ENCODE measurements around the gene CHRNA1. TPM values are rescaled to one million over a fixed set of nuclear protein-coding genes. Genes with fewer than 3 reads are reported as not detected.

Gene CHRNA1
- total RNA-seq, 4 donors from 2014 or later: not detected

GRCh38 chr2:174753038-174753633, 11.1 kb downstream of the CHRNA1 start:
- 82 to 85% methylated on average over 1 to 13 of the region's 13 CpGs for WGBS, 2 donors
- H3K27ac ChIP-seq: no peak overlapping the region
- H3K36me3 ChIP-seq: no peaks in the 10 kb centered on the region
- no peaks in the 10 kb centered on the region for H3K9me3 ChIP-seq
- H3K4me1 ChIP-seq: no peaks in the 10 kb centered on the region
- intact Hi-C loops (cut with DNase I): no loop called here
- no peak for DNase-seq
- H3K4me3 ChIP-seq: no peak overlapping the region
- peaks cover 0 to 6% (median 0%) of the 10 kb centered on the region in 4 donors for H3K27me3 ChIP-seq
- TF ChIP-seq CTCF (IDR thresholded peaks at IDR 0.05): no peak

- TF ChIP-seq CTCF (IDR thresholded peaks at IDR 0.05): no peak
- TF ChIP-seq POLR2A (IDR thresholded peaks at IDR 0.05): no peak
- Histone ChIP-seq H3K9me3 (no peaks in the 10 kb centered on the region), H3K4me3 (no peak overlapping the region), H3K27ac (no peak overlapping the region), H3K27me3 (peaks cover 0 to 6% (median 0%) of the 10 kb centered on the region in 4 donors), H3K4me1 (no peaks in the 10 kb centered on the region), H3K36me3 (no peaks in the 10 kb centered on the region)
- 60 to 61% methylated on average over 4 of the region's 4 CpGs for WGBS, 2 donors
- DNase-seq: no peak
- intact Hi-C loops (cut with DNase I): no loop called here
Observed at GRCh38 chr2:174752403-174753037, 11.8 kb downstream of the CHRNA1 start.

- TF ChIP-seq POLR2A (IDR thresholded peaks at IDR 0.05) (no peak), CTCF (IDR thresholded peaks at IDR 0.05) (no peak)
- Histone ChIP-seq H3K36me3 (no peaks in the 10 kb centered on the region), H3K4me1 (no peaks in the 10 kb centered on the region), H3K9me3 (no peaks in the 10 kb centered on the region), H3K27me3 (peaks cover 0 to 6% (median 0%) of the 10 kb centered on the region in 4 donors), H3K27ac (no peak overlapping the region), H3K4me3 (no peak overlapping the region)
- WGBS, 2 donors: 63 to 75% methylated on average over 5 of the region's 5 CpGs
- no peak for DNase-seq
- intact Hi-C loops (cut with DNase I): no loop called here
Observed at GRCh38 chr2:174750923-174751441, 13.3 kb downstream of the CHRNA1 start.

- no peak for DNase-seq
- intact Hi-C loops (cut with DNase I): no loop called here
Observed at GRCh38 chr2:174749793-174750192, 14.5 kb downstream of the CHRNA1 start.

More at GRCh38 chr2:174749793-174750192, 14.5 kb downstream of the CHRNA1 start:
- 77 to 91% methylated on average over 8 of the region's 8 CpGs for WGBS, 2 donors
- no peak for TF ChIP-seq CTCF (IDR thresholded peaks at IDR 0.05)
- no peak for TF ChIP-seq POLR2A (IDR thresholded peaks at IDR 0.05)
- peaks cover 0 to 6% (median 0%) of the 10 kb centered on the region in 4 donors for H3K27me3 ChIP-seq
- no peaks in the 10 kb centered on the region for H3K9me3 ChIP-seq
- no peak overlapping the region for H3K4me3 ChIP-seq
- no peaks in the 10 kb centered on the region for H3K36me3 ChIP-seq
- no peaks in the 10 kb centered on the region for H3K4me1 ChIP-seq
- no peak overlapping the region for H3K27ac ChIP-seq

All from esophagus squamous epithelium (tissue), 5 donors.